GM12878 (cell line): ENCODE results near the gene ASCC1. TPM values are rescaled to one million over a fixed set of nuclear protein-coding genes. Genes with fewer than 3 reads are reported as not detected.
A peak's percentile ranks its signal among the peaks of the same experiment; 100 is the strongest.
"Not testable (repeated sequence)": the region's sequence is repeated elsewhere in the genome, so short reads cannot be mapped to it uniquely, and the experiment has no call there.

ENCODE experiments used
- ATAC-seq: fragments of 200-7000 bp; cut with Tn5 transposase; 3 replicates; pipeline ENCODE4 v1.9.1; 2020; ENCODE audit warnings: mild to moderate bottlenecking, moderate library complexity
- BruUV-seq: library from RNA; stranded (reverse); fragments of 400-500 nt; replicated peaks from 2 replicates; lab custom pipeline; 2021; lab: Mats Ljungman, UMichigan
- CTCF ChIA-PET: fragments of 300-600 bp; sonication (Branson Sonifier 250); formaldehyde crosslinking; extraction: SDS; loops from one replicate; lab custom pipeline; 2021; ENCODE audit warnings: inconsistent platforms; lab: Yijun Ruan, JAX
- POLR2A ChIA-PET: fragments of 350-600 bp; formaldehyde crosslinking; extraction: SDS; loops from one replicate; lab custom pipeline; 2021; ENCODE audit warnings: inconsistent platforms; lab: Charles Lee
- RAD21 ChIA-PET: fragments of 300-600 bp; sonication (Branson Sonifier 250); formaldehyde crosslinking; loops from one replicate; lab custom pipeline; 2023; ENCODE audit warnings: antibody characterized with exemption; ENCODE audit not compliant: unreplicated experiment; lab: Charles Lee
- SMC1A ChIA-PET: fragments of 300-600 bp; sonication (Branson Sonifier 250); formaldehyde crosslinking; loops from one replicate; lab custom pipeline; 2023; ENCODE audit not compliant: unreplicated experiment, uncharacterized antibody; lab: Charles Lee
- DNase-seq: peaks from one replicate; pipeline ENCODE4 v3.0.0-alpha.2; 2011; ENCODE audit warnings: low read depth, low spot score
- FAIRE-seq: peaks from 3 replicates; lab custom pipeline; 2011; peaks lifted over from hg19 to GRCh38; lab: Jason Lieb, UNC
- H2AFZ ChIP-seq: 2 replicates; pipeline ENCODE4 v1.6.0; 2011; ENCODE audit warnings: low read depth, low read length, control low read depth; ENCODE audit not compliant: control insufficient read depth
- H3K27ac ChIP-seq: 2 replicates; pipeline ENCODE4 v1.5.1; 2011; ENCODE audit warnings: control low read depth; ENCODE audit not compliant: control insufficient read depth, insufficient read depth
- H3K27me3 ChIP-seq, 2 experiments: replicated peaks in 1 of 2; 2 replicates each; pipeline versions ENCODE4 v1.6.0 to v1.6.1; 2011; ENCODE audit warnings: low read length in 1 of 2; ENCODE audit not compliant: control insufficient read depth in 2 of 2, insufficient read depth in 2 of 2
- H3K36me3 ChIP-seq, 2 experiments: 2 replicates each; pipeline ENCODE4 v1.5.1; 2011; ENCODE audit warnings: low read length in 1 of 2; ENCODE audit not compliant: control insufficient read depth in 2 of 2, insufficient read depth in 2 of 2
- H3K4me1 ChIP-seq: 2 replicates; pipeline ENCODE4 v1.6.1; 2011; ENCODE audit warnings: mild to moderate bottlenecking, low read length, moderate library complexity, mixed read lengths; ENCODE audit not compliant: control insufficient read depth, insufficient read depth
- H3K4me2 ChIP-seq: 2 replicates; pipeline ENCODE4 v1.6.0; 2011; ENCODE audit warnings: control low read depth; ENCODE audit not compliant: control insufficient read depth, insufficient read depth
- H3K4me3 ChIP-seq: fragments of 200-600 bp; sonication (generic); 2 replicates; pipeline ENCODE4 v1.5.1; 2016
- H3K79me2 ChIP-seq: 2 replicates; pipeline ENCODE4 v1.6.0; 2011; ENCODE audit warnings: low read length; ENCODE audit not compliant: control insufficient read depth, insufficient read depth
- H3K9ac ChIP-seq: 2 replicates; pipeline ENCODE4 v1.8.0; 2011; ENCODE audit warnings: low read length, control low read depth, mixed read lengths; ENCODE audit not compliant: control insufficient read depth, insufficient read depth
- H3K9me3 ChIP-seq: replicated peaks from 3 replicates; pipeline ENCODE4 v1.5.1; 2011; ENCODE audit warnings: mild to moderate bottlenecking, low read length; ENCODE audit not compliant: control insufficient read depth, insufficient read depth
- H4K20me1 ChIP-seq: 2 replicates; pipeline ENCODE4 v1.6.0; 2011; ENCODE audit not compliant: control insufficient read depth, insufficient read depth
- WGBS: methylation state at CpG from one replicate; pipeline ENCODE4 v1.1.6; 2016; ENCODE audit warnings: low lambda C conversion rate; ENCODE audit not compliant: insufficient replicate concordance, insufficient coverage; ENCODE audit errors: missing lambda C conversion rate; 5-methylcytosine and 5-hydroxymethylcytosine counted together
- in situ Hi-C: fragments of 300-500 bp; cut with MboI; formaldehyde crosslinking; loops from 9 replicates; pipeline ENCODE4 v1.14.3; 2018; ENCODE audit warnings: mixed read lengths
- intact Hi-C: fragments of 100-400 bp; cut with micrococcal nuclease; formaldehyde crosslinking; loops from one replicate; pipeline ENCODE4 v1.14.2; 2022; ENCODE audit not compliant: unreplicated experiment
- polyA plus RNA-seq, 11 experiments: library from polyadenylated mRNA; depleted of rRNA in 4 of 11; unstranded in 6 of 11; stranded (reverse) in 5 of 11; fragments of >200 nt; fragmentation: Nextera tagmentation in 4 of 11; fragmentation: Illumina TruSeq in 1 of 11; extraction: Ambion mirVana in 4 of 11; extraction: Trizol in 1 of 11; gene quantifications; 1 replicate in 1 of 11; 2 replicates in 10 of 11; pipeline versions ENCODE4 v1.2.1 to v1.2.3, GENCODE V29; 2011 to 2016; ENCODE audit warnings: inconsistent platforms in 2 of 11, missing spikeins in 2 of 11, low read depth in 1 of 11
- total RNA-seq, 4 experiments: library from RNA; depleted of rRNA in 3 of 4; stranded (reverse); fragments of >200 nt in 3 of 4; fragmentation: Illumina TruSeq in 1 of 4; extraction: Trizol in 1 of 4; gene quantifications; 2 replicates each; pipeline versions ENCODE4 v1.2.1 to v1.2.3, GENCODE V29; 2013 to 2021

Gene ASCC1
- total and polyA plus RNA-seq, 10 of the 15 experiments (the other 5 are each of a cell fraction or from before 2014, with no cell fraction given), result 23.3 to 80.6 (median 42.8) TPM

DNA sequence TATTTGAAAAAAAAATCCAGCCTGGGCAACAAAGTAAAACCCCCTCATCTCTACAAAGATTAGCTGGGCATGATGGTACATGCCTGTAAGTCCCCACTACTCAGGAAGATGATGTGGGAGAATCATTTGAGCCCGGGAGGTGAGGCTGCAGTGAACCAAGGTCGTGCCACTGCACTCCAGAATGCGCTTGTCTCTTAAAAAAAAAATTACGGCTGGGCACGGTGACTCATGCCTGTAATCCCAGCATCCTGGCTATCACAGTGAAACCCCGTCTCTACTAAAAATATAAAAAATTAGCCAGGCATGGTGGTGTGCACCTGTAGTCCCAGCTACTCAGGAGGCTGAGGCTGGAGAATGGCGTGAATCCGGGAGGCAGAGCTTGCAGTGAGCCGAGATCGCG, 4.7 kb downstream of the ASCC1 start:
- H3K27ac ChIP-seq, H3K9ac ChIP-seq, intact Hi-C loops, CTCF ChIA-PET, H3K4me2 ChIP-seq, ATAC-seq, H3K9me3 ChIP-seq, DNase-seq, H3K4me3 ChIP-seq, BruUV-seq, FAIRE-seq, H4K20me1 ChIP-seq, in situ Hi-C loops, H3K4me1 ChIP-seq, H3K27me3 ChIP-seq, RAD21 ChIA-PET, H2AFZ ChIP-seq: not testable (repeated sequence)
- peaks cover 4 to 21% of the 10 kb centered on the region in 2 experiments; a peak in 3 of 4 replicates for H3K36me3 ChIP-seq
- 88% methylated on average over 11 of the region's 11 CpGs for WGBS
- ChIA-PET SMC1A (interaction anchor here (1.1 to 1.4 kb wide), 2 partner anchors 17 to 163 kb away, joined by 3 read pairs; no protein-coding TSS in a partner anchor), POLR2A (interaction anchor here (0.7 to 1.4 kb wide), 2 partner anchors 10 to 18 kb away, joined by 3 read pairs; no protein-coding TSS in a partner anchor)
- H3K79me2 ChIP-seq, result peaks cover 31% of the 10 kb centered on the region

DNA sequence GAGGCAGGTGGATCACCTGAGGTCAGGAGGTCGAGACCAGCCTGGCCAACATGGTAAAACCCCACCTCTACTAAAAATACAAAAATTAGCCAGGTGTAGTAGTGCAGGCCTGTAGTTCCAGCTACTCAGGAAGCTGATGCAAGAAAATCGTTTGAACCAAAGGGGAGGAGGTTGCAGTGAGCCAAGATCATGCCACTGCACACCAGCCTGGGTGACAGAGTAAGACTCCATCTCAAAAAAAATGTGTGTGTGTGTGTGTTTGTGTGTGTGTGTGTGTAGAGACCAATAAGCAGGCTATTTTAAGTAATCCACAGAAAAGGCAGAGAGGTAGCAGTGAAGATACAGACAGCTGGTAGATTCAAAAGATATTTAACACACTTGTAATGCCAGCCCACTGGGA, 7.5 kb downstream of the ASCC1 start:
- H3K9ac ChIP-seq, in situ Hi-C loops, FAIRE-seq: not testable (repeated sequence)

More for the DNA sequence above, 7.5 kb downstream of the ASCC1 start:
- ATAC-seq, result peak; percentile 31
- H3K4me2 ChIP-seq, BruUV-seq, H2AFZ ChIP-seq, H3K27ac ChIP-seq, H3K27me3 ChIP-seq, H3K79me2 ChIP-seq, H3K4me1 ChIP-seq, DNase-seq, SMC1A ChIA-PET, H4K20me1 ChIP-seq, intact Hi-C loops, POLR2A ChIA-PET, H3K4me3 ChIP-seq, H3K9me3 ChIP-seq: not testable (repeated sequence)
- peaks cover 4 to 26% of the 10 kb centered on the region in 2 experiments; a peak in 3 of 4 replicates for H3K36me3 ChIP-seq
- ChIA-PET CTCF (interaction anchor here (0.6 kb wide), 1 partner anchor 92 kb away, joined by 3 read pairs; no protein-coding TSS in a partner anchor), RAD21 (interaction anchor here (1.1 kb wide), 1 partner anchor 311 kb away, joined by 3 read pairs; no protein-coding TSS in a partner anchor)
- WGBS, result 31% methylated on average over 2 of the region's 2 CpGs
